Left lung (tissue), 10 donors: ENCODE results near the gene ATAD3A. TPM values are rescaled to one million over a fixed set of nuclear protein-coding genes. Genes with fewer than 3 reads are reported as not detected.

Source experiments
- ATAC-seq: fragments of 200-7000 bp; cut with Tn5 transposase; one replicate; pipeline ENCODE4 v1.9.1; 2020; ENCODE audit warnings: moderate library complexity
- DNase-seq, 4 donors: peaks; one replicate each; pipeline ENCODE4 v3.0.0-alpha.2; 2013 to 2020
- H3K27ac ChIP-seq, 2 donors: fragments of 200-600 bp; sonication (generic) in 1 of 2; one replicate each; pipeline versions ENCODE4 v1.5.0 to v1.8.0; 2020 to 2021
- H3K27me3 ChIP-seq, 2 donors: fragments of 200-600 bp; sonication (generic) in 1 of 2; one replicate each; pipeline versions ENCODE4 v1.5.0 to v1.8.0; 2020 to 2021
- H3K36me3 ChIP-seq, 2 donors: fragments of 200-600 bp; sonication (generic) in 1 of 2; one replicate each; pipeline versions ENCODE4 v1.5.0 to v1.8.0; 2020 to 2021
- H3K4me1 ChIP-seq, 2 donors: fragments of 200-600 bp; one replicate each; pipeline ENCODE4 v1.8.0; 2021
- H3K4me3 ChIP-seq, 2 donors: fragments of 200-600 bp; sonication (generic) in 1 of 2; one replicate each; pipeline versions ENCODE4 v1.5.0 to v1.8.0; 2020 to 2021; ENCODE audit warnings: mild to moderate bottlenecking in 1 of 2
- H3K9me3 ChIP-seq, 2 donors: fragments of 200-600 bp; sonication (generic) in 1 of 2; one replicate each; pipeline versions ENCODE4 v1.5.0 to v1.8.0; 2020 to 2021
- intact Hi-C, 2 donors: fragments of 100-400 bp; cut with DNase I; formaldehyde crosslinking; loops; one replicate each; pipeline versions ENCODE4 v1.11.2 to v1.14.2; 2022
- polyA plus RNA-seq, 6 donors: library from polyadenylated mRNA; unstranded; fragments of 120-200 nt; gene quantifications; one replicate each; pipeline ENCODE4 v1.2.1, GENCODE V29; 2013; ENCODE audit not compliant: insufficient read length in 6 of 6
- total RNA-seq, 2 donors: library from RNA; stranded (reverse); fragmentation: NEBNext Ultra II Directional; extraction: Animal tissue kit (Norgen Biotek cat#: 25700); gene quantifications; one replicate each; pipeline ENCODE4 v1.2.1, GENCODE V29; 2021
- TF ChIP-seq, protein P1 (sequence below), 2 donors: fragments of 200-600 bp; sonication (generic) in 1 of 2; IDR thresholded peaks; one replicate each; pipeline versions ENCODE4 v1.5.0 to v1.8.0; 2021; ENCODE audit warnings: antibody characterized with exemption in 2 of 2
- donor health status: DM: no; HTN: yes; CAD: no.
- donor health status: DM: no; HTN: no; CAD: no.

The ATAD3A gene
- total and polyA plus RNA-seq, 8 donors = 12.1 to 37.8 (median 20.1) TPM

DNA sequence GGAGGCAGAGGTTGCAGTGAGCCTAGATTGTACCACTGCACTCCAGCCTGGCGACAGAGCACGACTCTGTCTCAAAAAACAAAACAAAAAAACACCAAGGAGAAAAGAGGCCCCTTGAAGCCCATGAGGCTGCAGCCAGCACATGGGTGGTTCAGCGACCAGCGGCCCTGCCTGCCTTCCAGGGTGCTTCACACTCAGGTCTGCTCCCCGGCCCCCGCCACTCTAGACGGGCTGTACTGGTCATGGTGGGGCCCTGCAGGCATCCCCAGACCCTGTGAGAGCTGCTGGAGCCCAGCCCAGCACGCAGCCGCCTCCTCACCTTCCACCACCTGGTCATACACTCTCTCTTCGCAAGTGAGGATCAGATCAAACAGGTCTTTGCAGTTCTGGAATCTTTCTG, 32.6 kb downstream of the ATAD3A start:
- H3K36me3 ChIP-seq = peaks cover 0 to 78% of the 10 kb centered on the region in 2 donors
- TF ChIP-seq, protein P1, sequence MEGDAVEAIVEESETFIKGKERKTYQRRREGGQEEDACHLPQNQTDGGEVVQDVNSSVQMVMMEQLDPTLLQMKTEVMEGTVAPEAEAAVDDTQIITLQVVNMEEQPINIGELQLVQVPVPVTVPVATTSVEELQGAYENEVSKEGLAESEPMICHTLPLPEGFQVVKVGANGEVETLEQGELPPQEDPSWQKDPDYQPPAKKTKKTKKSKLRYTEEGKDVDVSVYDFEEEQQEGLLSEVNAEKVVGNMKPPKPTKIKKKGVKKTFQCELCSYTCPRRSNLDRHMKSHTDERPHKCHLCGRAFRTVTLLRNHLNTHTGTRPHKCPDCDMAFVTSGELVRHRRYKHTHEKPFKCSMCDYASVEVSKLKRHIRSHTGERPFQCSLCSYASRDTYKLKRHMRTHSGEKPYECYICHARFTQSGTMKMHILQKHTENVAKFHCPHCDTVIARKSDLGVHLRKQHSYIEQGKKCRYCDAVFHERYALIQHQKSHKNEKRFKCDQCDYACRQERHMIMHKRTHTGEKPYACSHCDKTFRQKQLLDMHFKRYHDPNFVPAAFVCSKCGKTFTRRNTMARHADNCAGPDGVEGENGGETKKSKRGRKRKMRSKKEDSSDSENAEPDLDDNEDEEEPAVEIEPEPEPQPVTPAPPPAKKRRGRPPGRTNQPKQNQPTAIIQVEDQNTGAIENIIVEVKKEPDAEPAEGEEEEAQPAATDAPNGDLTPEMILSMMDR (IDR thresholded peaks at IDR 0.05) = no peak
- DNase-seq = no peak

DNA sequence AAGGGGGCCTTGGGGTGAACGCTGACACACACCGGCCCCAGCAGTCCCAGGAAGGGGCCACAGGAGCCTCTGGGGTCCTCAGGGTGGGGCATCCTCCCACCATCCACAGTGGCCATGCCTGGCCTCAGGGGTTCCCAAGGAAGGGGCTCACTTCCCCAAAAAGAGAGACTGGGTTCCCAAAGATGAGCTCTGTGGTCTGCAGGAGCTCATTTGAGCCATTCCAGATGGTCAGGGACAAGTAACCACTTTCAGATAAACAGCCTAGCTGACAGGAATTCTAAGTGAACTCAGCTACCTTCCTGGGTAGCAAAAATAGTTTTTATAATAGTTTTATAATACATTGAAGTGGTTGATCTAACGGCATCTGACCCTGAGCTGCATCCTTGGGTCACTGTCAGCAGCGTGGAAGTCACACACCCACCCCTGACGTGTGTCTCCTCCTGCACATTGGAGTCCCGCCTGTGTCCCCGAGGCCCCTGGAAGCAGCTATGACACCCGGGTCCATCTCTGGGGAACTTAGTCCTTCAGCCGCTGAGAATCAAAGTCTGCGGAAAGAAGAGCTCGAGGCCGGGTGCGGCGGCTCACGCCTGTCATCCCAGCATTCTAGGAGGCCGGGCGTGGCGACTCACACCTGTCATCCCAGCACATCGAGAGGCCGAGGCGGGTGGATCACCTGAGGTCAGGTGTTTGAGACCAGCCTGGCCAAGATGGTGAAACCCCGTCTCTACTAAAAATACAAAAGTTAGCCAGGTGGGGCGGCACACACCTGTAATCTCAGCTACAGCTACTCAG, 34.2 kb downstream of the ATAD3A start:
- intact Hi-C loops = no loop called here
- ATAC-seq = no peak

More for the DNA sequence above, 32.6 kb downstream of the ATAD3A start:
- intact Hi-C loops = no loop called here
- H3K4me1 ChIP-seq = peaks cover 0 to 11% of the 10 kb centered on the region in 2 donors
- ATAC-seq = no peak
- H3K9me3 ChIP-seq = no peaks in the 10 kb centered on the region
- H3K4me3 ChIP-seq = no peak overlapping the region
- no peak overlapping the region for H3K27ac ChIP-seq
- H3K27me3 ChIP-seq = peaks cover 0 to 16% of the 10 kb centered on the region in 2 donors

GRCh38 chr1:1547011-1547410, 35.0 kb downstream of the ATAD3A start:
- intact Hi-C loops = no loop called here

More for the DNA sequence above, 34.2 kb downstream of the ATAD3A start:
- TF ChIP-seq, protein P1 (IDR thresholded peaks at IDR 0.05) = no peak
- H3K27ac ChIP-seq = no peak overlapping the region
- no peak overlapping the region for H3K4me3 ChIP-seq
- no peak for DNase-seq
- peaks cover 0 to 1% of the 10 kb centered on the region in 2 donors for H3K4me1 ChIP-seq
- H3K9me3 ChIP-seq = no peaks in the 10 kb centered on the region
- peaks cover 0 to 73% of the 10 kb centered on the region in 2 donors for H3K36me3 ChIP-seq
- H3K27me3 ChIP-seq = peaks cover 0 to under 1% of the 10 kb centered on the region in 2 donors

DNA sequence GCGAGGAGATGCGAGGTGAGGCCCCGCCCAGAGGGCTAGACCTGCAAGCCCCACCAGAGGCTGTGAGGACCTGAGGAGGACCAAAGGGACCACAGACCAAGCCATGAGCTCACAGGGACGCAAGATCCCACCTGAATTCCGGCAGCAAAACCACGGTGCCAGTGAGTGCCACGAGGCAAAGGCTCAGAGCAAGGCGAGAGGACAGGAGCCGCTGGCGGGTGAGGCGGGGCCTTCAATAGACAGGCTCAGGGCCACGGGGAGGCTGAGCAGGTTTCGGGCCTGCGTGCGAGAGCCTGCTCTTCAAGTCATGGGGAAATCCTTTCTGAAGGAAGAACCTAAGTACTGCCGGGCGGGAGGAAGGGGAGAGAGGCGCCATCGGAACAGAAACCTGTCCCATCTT, 35.5 kb downstream of the ATAD3A start:
- Histone ChIP-seq H3K36me3 (peaks cover 0 to 68% of the 10 kb centered on the region in 2 donors), H3K27ac (no peak overlapping the region), H3K27me3 (no peaks in the 10 kb centered on the region), H3K9me3 (no peaks in the 10 kb centered on the region), H3K4me3 (no peak overlapping the region), H3K4me1 (no peaks in the 10 kb centered on the region)
- TF ChIP-seq, protein P1 (IDR thresholded peaks at IDR 0.05) = no peak
- intact Hi-C loops = no loop called here
- ATAC-seq (no peak), DNase-seq (no peak)

More at GRCh38 chr1:1547011-1547410, 35.0 kb downstream of the ATAD3A start:
- H3K27me3 ChIP-seq = no peaks in the 10 kb centered on the region
- no peak overlapping the region for H3K27ac ChIP-seq
- H3K4me3 ChIP-seq = no peak overlapping the region
- no peaks in the 10 kb centered on the region for H3K4me1 ChIP-seq
- TF ChIP-seq, protein P1 (IDR thresholded peaks at IDR 0.05) = no peak
- H3K9me3 ChIP-seq = no peaks in the 10 kb centered on the region
- DNase-seq (no peak), ATAC-seq (no peak)
- peaks cover 0 to 69% of the 10 kb centered on the region in 2 donors for H3K36me3 ChIP-seq

- DNase-seq (no peak), ATAC-seq (no peak)
- Histone ChIP-seq H3K9me3 (no peaks in the 10 kb centered on the region), H3K4me3 (no peak overlapping the region), H3K36me3 (peaks cover 0 to 57% of the 10 kb centered on the region in 2 donors), H3K4me1 (no peaks in the 10 kb centered on the region), H3K27ac (no peak overlapping the region), H3K27me3 (no peaks in the 10 kb centered on the region)
- TF ChIP-seq, protein P1 (IDR thresholded peaks at IDR 0.05) = no peak
- intact Hi-C loops = no loop called here
Measured at GRCh38 chr1:1548591-1548990, 36.6 kb downstream of the ATAD3A start.
